H9 (cell line): ENCODE data around the gene USE1. TPM values are rescaled to one million over a fixed set of nuclear protein-coding genes. Genes with fewer than 3 reads are reported as not detected.

ENCODE experiments used
- DNase-seq: peaks from one replicate; pipeline ENCODE4 v3.0.0-alpha.2; 2017
- H2AFZ ChIP-seq: one replicate; pipeline ENCODE4 v1.6.1; 2013; ENCODE audit warnings: mild to moderate bottlenecking, low read length, control low read depth, moderate library complexity
- H2AK5ac ChIP-seq: 2 replicates; pipeline ENCODE4 v1.6.1; 2013; ENCODE audit warnings: low read length, control low read depth, mixed read lengths; ENCODE audit not compliant: insufficient read length
- H2BK120ac ChIP-seq: one replicate; pipeline ENCODE4 v1.6.1; 2013; ENCODE audit warnings: low read depth, mild to moderate bottlenecking, low read length, control low read depth, inconsistent platforms; ENCODE audit not compliant: poor library complexity, severe bottlenecking
- H2BK12ac ChIP-seq: 2 replicates; pipeline ENCODE4 v1.6.1; 2013; ENCODE audit warnings: low read length, control low read depth, mixed read lengths, low read depth; ENCODE audit not compliant: insufficient read length
- H2BK15ac ChIP-seq: 2 replicates; pipeline ENCODE4 v1.6.1; 2013; ENCODE audit warnings: low read depth, low read length, control low read depth
- H2BK20ac ChIP-seq: one replicate; pipeline ENCODE4 v1.6.1; 2013; ENCODE audit warnings: low read depth, mild to moderate bottlenecking, low read length, control low read depth, inconsistent platforms; ENCODE audit not compliant: poor library complexity, severe bottlenecking
- H2BK5ac ChIP-seq: 2 replicates; pipeline ENCODE4 v1.6.1; 2013; ENCODE audit warnings: low read length, control low read depth, mixed read lengths; ENCODE audit not compliant: insufficient read length
- H3K14ac ChIP-seq: 2 replicates; pipeline ENCODE4 v1.6.1; 2013; ENCODE audit warnings: low read length, control low read depth; ENCODE audit not compliant: insufficient read depth
- H3K18ac ChIP-seq: 2 replicates; pipeline ENCODE4 v1.6.1; 2013; ENCODE audit warnings: low read depth, mild to moderate bottlenecking, mixed read lengths, low read length, control low read depth; ENCODE audit not compliant: insufficient read length
- H3K23ac ChIP-seq: 2 replicates; pipeline ENCODE4 v1.6.1; 2013; ENCODE audit warnings: low read length, control low read depth, mixed read lengths, low read depth; ENCODE audit not compliant: insufficient read length
- H3K23me2 ChIP-seq: 2 replicates; pipeline ENCODE4 v1.6.1; 2013; ENCODE audit warnings: low read depth, mild to moderate bottlenecking, mixed read lengths, low read length, control low read depth; ENCODE audit not compliant: insufficient read length, poor library complexity, severe bottlenecking
- H3K27ac ChIP-seq: 2 replicates; pipeline ENCODE4 v1.5.1; 2013; ENCODE audit warnings: low read length, control low read depth, mixed read lengths, low read depth; ENCODE audit not compliant: insufficient read length
- H3K27me3 ChIP-seq: 2 replicates; pipeline ENCODE4 v1.6.1; 2013; ENCODE audit warnings: low read length, control low read depth, inconsistent platforms; ENCODE audit not compliant: insufficient read depth
- H3K4ac ChIP-seq: 2 replicates; pipeline ENCODE4 v1.6.1; 2013; ENCODE audit warnings: low read depth, mild to moderate bottlenecking, control low read depth, inconsistent platforms, low read length, moderate library complexity
- H3K4me1 ChIP-seq: 2 replicates; pipeline ENCODE4 v1.6.1; 2013; ENCODE audit warnings: low read length, control low read depth, inconsistent platforms; ENCODE audit not compliant: insufficient read depth
- H3K4me2 ChIP-seq: 2 replicates; pipeline ENCODE4 v1.6.1; 2013; ENCODE audit warnings: low read length, control low read depth, mixed read lengths; ENCODE audit not compliant: insufficient read length, insufficient read depth
- H3K56ac ChIP-seq: 2 replicates; pipeline ENCODE4 v1.6.1; 2013; ENCODE audit warnings: low read depth, mild to moderate bottlenecking, mixed read lengths, low read length, control low read depth; ENCODE audit not compliant: insufficient read length
- H3K79me1 ChIP-seq: 2 replicates; pipeline ENCODE4 v1.6.1; 2013; ENCODE audit warnings: low read depth, mild to moderate bottlenecking, moderate library complexity, low read length, control low read depth, inconsistent platforms; ENCODE audit not compliant: insufficient read depth, poor library complexity, severe bottlenecking
- H3K79me2 ChIP-seq: 2 replicates; pipeline ENCODE4 v1.6.1; 2013; ENCODE audit warnings: low read length, control low read depth, inconsistent platforms; ENCODE audit not compliant: insufficient read depth
- H3K9ac ChIP-seq: 2 replicates; pipeline ENCODE4 v1.6.1; 2013; ENCODE audit warnings: low read length, control low read depth, mixed read lengths; ENCODE audit not compliant: insufficient read length; ENCODE audit errors: extremely low read depth
- H3K9me3 ChIP-seq: one replicate; pipeline ENCODE4 v1.6.1; 2013; ENCODE audit warnings: low read depth, low read length, inconsistent platforms; ENCODE audit not compliant: control insufficient read depth
- H3T11ph ChIP-seq: one replicate; pipeline ENCODE4 v1.6.1; 2013; ENCODE audit warnings: mild to moderate bottlenecking, low read length, control low read depth, inconsistent platforms
- H4K20me1 ChIP-seq: one replicate; pipeline ENCODE4 v1.6.1; 2013; ENCODE audit not compliant: control insufficient read depth, insufficient read length, insufficient read depth
- H4K5ac ChIP-seq: 2 replicates; pipeline ENCODE4 v1.6.1; 2013; ENCODE audit warnings: low read depth, mild to moderate bottlenecking, mixed read lengths, low read length, control low read depth; ENCODE audit not compliant: insufficient read length
- H4K8ac ChIP-seq: replicated peaks from 2 replicates; pipeline ENCODE4 v1.6.1; 2013; ENCODE audit warnings: low read length, control low read depth, mixed read lengths, low read depth; ENCODE audit not compliant: insufficient read length
- H4K91ac ChIP-seq: 2 replicates; pipeline ENCODE4 v1.6.1; 2013; ENCODE audit warnings: low read depth, mild to moderate bottlenecking, moderate library complexity, mixed read lengths, low read length, control low read depth; ENCODE audit not compliant: insufficient read length
- H3K27ac Mint-ChIP-seq, 3 experiments: 2 replicates in 2 of 3; 3 replicates in 1 of 3; pipeline ENCODE4 v1.8.0; 2020 to 2021; ENCODE audit warnings: mixed read lengths in 3 of 3, mild to moderate bottlenecking in 1 of 3, moderate library complexity in 1 of 3
- H3K27me3 Mint-ChIP-seq: 2 replicates; pipeline ENCODE4 v1.8.0; 2021; ENCODE audit warnings: low read depth, mild to moderate bottlenecking, moderate library complexity, mixed read lengths
- H3K36me3 Mint-ChIP-seq, 3 experiments: 2 replicates in 2 of 3; 3 replicates in 1 of 3; pipeline ENCODE4 v1.8.0; 2020 to 2021; ENCODE audit warnings: low read depth in 3 of 3, mixed read lengths in 3 of 3; ENCODE audit not compliant: insufficient read depth in 1 of 3
- H3K4me1 Mint-ChIP-seq, 2 experiments: 2 replicates each; pipeline ENCODE4 v1.8.0; 2020; ENCODE audit warnings: mixed read lengths in 2 of 2
- H3K4me3 Mint-ChIP-seq, 2 experiments: 2 replicates in 1 of 2; 3 replicates in 1 of 2; pipeline ENCODE4 v1.8.0; 2020 to 2021; ENCODE audit warnings: mild to moderate bottlenecking in 2 of 2, mixed read lengths in 2 of 2, moderate library complexity in 1 of 2
- H3K9me3 Mint-ChIP-seq, 2 experiments: 2 replicates in 1 of 2; 3 replicates in 1 of 2; pipeline ENCODE4 v1.8.0; 2020; ENCODE audit warnings: mild to moderate bottlenecking in 2 of 2, mixed read lengths in 2 of 2, moderate library complexity in 1 of 2
- CTCF ChIP-seq: fragments of 200-600 bp; sonication (generic); conservative IDR thresholded peaks from 3 replicates; pipeline ENCODE4 v1.8.0; 2021; ENCODE audit warnings: antibody characterized with exemption, mild to moderate bottlenecking
- WGBS: extraction: QIAGEN DNeasy Blood & Tissue Kit; methylation state at CpG from one replicate; pipeline ENCODE4 v1.1.7; 2013; ENCODE audit warnings: missing lambda C conversion rate, low lambda C conversion rate, mixed read lengths; ENCODE audit not compliant: insufficient read length; ENCODE audit errors: extremely low coverage; 5-methylcytosine and 5-hydroxymethylcytosine counted together
- total RNA-seq: library from RNA; stranded (reverse); gene quantifications from 2 replicates; pipeline ENCODE4 v1.2.1, GENCODE V29; 2021

Gene USE1
- total RNA-seq, 1 experiment from 2014 or later = 16.2 TPM

- Histone ChIP-seq H3K9ac (no peak overlapping the region), H3K4me1 (no peaks in the 10 kb centered on the region), H2BK120ac (no peak overlapping the region), H3K79me1 (no peaks in the 10 kb centered on the region), H3K27me3 (no peaks in the 10 kb centered on the region), H3K14ac (no peak overlapping the region), H3K56ac (no peak overlapping the region), H4K8ac (no peak overlapping the region), H2BK15ac (no peak overlapping the region), H2BK20ac (no peak overlapping the region), H3K27ac (no peak overlapping the region), H3K18ac (no peak overlapping the region), H3T11ph (no peak overlapping the region), H3K9me3 (no peaks in the 10 kb centered on the region), H3K23me2 (peaks cover 3% of the 10 kb centered on the region), H3K4ac (no peak overlapping the region), H2AK5ac (no peak overlapping the region), H2BK5ac (no peak overlapping the region), H4K20me1 (no peaks in the 10 kb centered on the region), H3K79me2 (no peaks in the 10 kb centered on the region), H4K5ac (no peak overlapping the region), H2AFZ (no peak overlapping the region), H3K23ac (no peak overlapping the region), H2BK12ac (no peak overlapping the region), H3K4me2 (no peak overlapping the region), H4K91ac (no peak overlapping the region)
- H3K36me3 Mint-ChIP-seq = peaks cover 6 to 47% (median 20%) of the 10 kb centered on the region in 3 experiments; a peak in 6 of 7 replicates
- 0 out of 7 replicates have a peak overlapping the region, but pooled peaks of 2 of the 3 experiments have one; percentile 1 to 61 for H3K27ac Mint-ChIP-seq
- H3K4me3 Mint-ChIP-seq = no peak overlapping the region
- H3K4me1 Mint-ChIP-seq = peaks cover 12 to 14% of the 10 kb centered on the region in 2 experiments
- no peaks in the 10 kb centered on the region; the same call in 1 of the 2 replicates for H3K27me3 Mint-ChIP-seq
- DNase-seq = no peak
- H3K9me3 Mint-ChIP-seq = no peaks in the 10 kb centered on the region
- WGBS = no CpG with 5 or more reads among the region's 11 CpGs
- no peak for TF ChIP-seq CTCF
These were observed 31.3 kb upstream of the USE1 start for GRCh38 chr19:17183858-17184321.
